ENCODE measurements around the gene BDKRB2. TPM values are rescaled to one million over a fixed set of nuclear protein-coding genes. Genes with fewer than 3 reads are reported as not detected.

BDKRB2 gene
- total RNA-seq, 6 donors from 2014 or later, result 0.78 to 4.0 (median 1.8) TPM; not detected in 1

GRCh38 chr14:96274122-96274521 is 69.5 kb downstream of the BDKRB2 start:
- WGBS, 2 donors, result 78 to 87% methylated on average over 5 of the region's 5 CpGs
- Histone ChIP-seq H3K4me1 (peaks cover 0 to 10% (median 5%) of the 10 kb centered on the region in 4 donors), H3K9me3 (peaks cover 8 to 16% (median 12%) of the 10 kb centered on the region in 4 donors), H3K36me3 (no peaks in the 10 kb centered on the region), H3K27ac (no peak overlapping the region), H3K4me3 (no peak overlapping the region), H3K27me3 (no peaks in the 10 kb centered on the region)
- ATAC-seq (ENCODE audit: low FRiP score in 2 of 2) (no peak), DNase-seq (no peak)
- TF ChIP-seq EP300 (IDR thresholded peaks at IDR 0.05), result no peak
- TF ChIP-seq POLR2AphosphoS5 (IDR thresholded peaks at IDR 0.05), result no peak
- TF ChIP-seq POLR2A (IDR thresholded peaks at IDR 0.05), result no peak
- TF ChIP-seq, protein P1, sequence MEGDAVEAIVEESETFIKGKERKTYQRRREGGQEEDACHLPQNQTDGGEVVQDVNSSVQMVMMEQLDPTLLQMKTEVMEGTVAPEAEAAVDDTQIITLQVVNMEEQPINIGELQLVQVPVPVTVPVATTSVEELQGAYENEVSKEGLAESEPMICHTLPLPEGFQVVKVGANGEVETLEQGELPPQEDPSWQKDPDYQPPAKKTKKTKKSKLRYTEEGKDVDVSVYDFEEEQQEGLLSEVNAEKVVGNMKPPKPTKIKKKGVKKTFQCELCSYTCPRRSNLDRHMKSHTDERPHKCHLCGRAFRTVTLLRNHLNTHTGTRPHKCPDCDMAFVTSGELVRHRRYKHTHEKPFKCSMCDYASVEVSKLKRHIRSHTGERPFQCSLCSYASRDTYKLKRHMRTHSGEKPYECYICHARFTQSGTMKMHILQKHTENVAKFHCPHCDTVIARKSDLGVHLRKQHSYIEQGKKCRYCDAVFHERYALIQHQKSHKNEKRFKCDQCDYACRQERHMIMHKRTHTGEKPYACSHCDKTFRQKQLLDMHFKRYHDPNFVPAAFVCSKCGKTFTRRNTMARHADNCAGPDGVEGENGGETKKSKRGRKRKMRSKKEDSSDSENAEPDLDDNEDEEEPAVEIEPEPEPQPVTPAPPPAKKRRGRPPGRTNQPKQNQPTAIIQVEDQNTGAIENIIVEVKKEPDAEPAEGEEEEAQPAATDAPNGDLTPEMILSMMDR (IDR thresholded peaks at IDR 0.05), result no peak

GRCh38 chr14:96274543-96274942 is 69.9 kb downstream of the BDKRB2 start:
- ATAC-seq (ENCODE audit: low FRiP score in 2 of 2) (peak in 1 of 2 donors; percentile 52), DNase-seq (no peak)
- 79 to 87% methylated on average over 6 of the region's 6 CpGs for WGBS, 2 donors
- H3K36me3 ChIP-seq, result no peaks in the 10 kb centered on the region
- H3K9me3 ChIP-seq, result peaks cover 8 to 16% (median 12%) of the 10 kb centered on the region in 4 donors
- TF ChIP-seq, protein P1 (IDR thresholded peaks at IDR 0.05), result no peak
- no peak for TF ChIP-seq POLR2A (IDR thresholded peaks at IDR 0.05)
- TF ChIP-seq EP300 (IDR thresholded peaks at IDR 0.05), result no peak
- no peak for TF ChIP-seq POLR2AphosphoS5 (IDR thresholded peaks at IDR 0.05)
- peaks cover 0 to 8% (median 5%) of the 10 kb centered on the region in 4 donors for H3K4me1 ChIP-seq
- H3K27me3 ChIP-seq, result no peaks in the 10 kb centered on the region
- no peak overlapping the region for H3K27ac ChIP-seq
- no peak overlapping the region for H3K4me3 ChIP-seq

DNA sequence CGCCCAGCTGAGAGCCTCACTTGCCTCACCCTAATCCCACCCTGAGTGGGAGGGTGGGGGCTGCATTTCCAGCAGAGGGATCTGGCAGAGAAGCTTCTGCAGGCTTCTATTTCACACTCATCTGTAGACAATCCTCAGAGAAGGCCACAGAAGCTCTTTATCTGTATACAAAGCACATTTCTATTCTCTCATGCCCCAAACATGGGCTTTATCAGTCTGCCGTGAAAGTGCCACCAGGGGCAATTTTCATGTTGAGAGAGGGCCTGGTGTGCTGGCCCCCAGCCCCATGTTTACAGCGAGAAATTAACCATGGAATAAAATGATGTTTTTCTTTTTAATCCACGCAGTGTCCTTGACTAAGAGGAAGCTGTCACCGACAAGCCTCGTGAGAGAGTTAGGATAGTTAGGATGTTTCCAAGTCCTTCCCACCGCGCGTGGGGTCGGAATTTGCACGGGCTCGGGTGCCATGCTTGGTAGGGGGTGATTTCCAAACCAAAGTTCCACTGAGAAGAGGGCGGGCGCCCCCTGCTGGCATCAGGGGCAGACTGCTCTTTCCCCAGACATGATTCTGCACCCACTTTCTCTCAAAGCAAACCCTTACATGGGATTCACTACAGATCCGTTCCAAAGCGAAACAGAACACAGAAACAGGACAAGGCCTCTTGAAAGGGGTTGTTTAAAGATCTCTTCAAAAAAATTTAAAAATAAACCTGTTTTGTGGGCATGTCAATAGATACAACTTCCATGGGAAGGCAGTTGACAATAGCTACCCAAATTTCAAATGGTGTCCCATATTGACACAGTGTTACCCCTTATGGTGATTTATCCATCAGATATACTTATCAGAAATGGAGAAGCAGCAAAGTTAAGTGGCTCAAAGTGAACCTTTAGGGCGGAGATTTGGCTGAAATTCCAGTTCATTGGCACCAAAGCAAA is 70.8 kb downstream of the BDKRB2 start:
- Histone ChIP-seq H3K27me3 (no peaks in the 10 kb centered on the region), H3K9me3 (peaks cover 8 to 16% (median 12%) of the 10 kb centered on the region in 4 donors), H3K27ac (no peak overlapping the region), H3K4me3 (no peak overlapping the region), H3K36me3 (no peaks in the 10 kb centered on the region), H3K4me1 (peaks cover 0 to 8% (median 5%) of the 10 kb centered on the region in 4 donors)
- peak; percentile 63 to 90 for DNase-seq
- ATAC-seq (ENCODE audit: low FRiP score in 2 of 2), result peak; percentile 49 to 71
- WGBS, 2 donors, result 18 to 19% methylated on average over 17 of the region's 17 CpGs
- TF ChIP-seq, protein P1 (IDR thresholded peaks at IDR 0.05), result peak; percentile 76 to 93 (median 82)
- TF ChIP-seq POLR2AphosphoS5 (IDR thresholded peaks at IDR 0.05), result no peak
- TF ChIP-seq EP300 (IDR thresholded peaks at IDR 0.05), result no peak
- no peak for TF ChIP-seq POLR2A (IDR thresholded peaks at IDR 0.05)

GRCh38 chr14:96277890-96278289 is 73.3 kb downstream of the BDKRB2 start:
- Histone ChIP-seq H3K4me3 (no peak overlapping the region), H3K27me3 (no peaks in the 10 kb centered on the region), H3K27ac (no peak overlapping the region), H3K4me1 (peaks cover 0 to 8% (median 5%) of the 10 kb centered on the region in 4 donors), H3K36me3 (peaks cover 0 to 6% (median under 1%) of the 10 kb centered on the region in 4 donors), H3K9me3 (peaks cover 5 to 11% (median 8%) of the 10 kb centered on the region in 4 donors)
- ATAC-seq (ENCODE audit: low FRiP score in 2 of 2), result no peak
- no peak for DNase-seq
- 89 to 100% methylated on average over 1 of the region's 1 CpG for WGBS, 2 donors
- no peak for TF ChIP-seq EP300 (IDR thresholded peaks at IDR 0.05)
- TF ChIP-seq POLR2AphosphoS5 (IDR thresholded peaks at IDR 0.05), result no peak
- TF ChIP-seq, protein P1 (IDR thresholded peaks at IDR 0.05), result no peak
- TF ChIP-seq POLR2A (IDR thresholded peaks at IDR 0.05), result no peak
